ENCODE measurements around the gene PARS2. TPM values are rescaled to one million over a fixed set of nuclear protein-coding genes. Genes with fewer than 3 reads are reported as not detected.

Gene PARS2
- total and polyA plus RNA-seq, 8 donors, result 0.61 to 3.6 (median 1.9) TPM

GRCh38 chr1:54805466-54805865, 41.1 kb upstream of the PARS2 start:
- H3K9me3 ChIP-seq, result no peaks in the 10 kb centered on the region
- ATAC-seq (no peak), DNase-seq (no peak), FAIRE-seq (no peak)
- H3K27ac ChIP-seq, result no peak overlapping the region
- WGBS, 2 donors, result 83 to 85% methylated on average over 3 of the region's 3 CpGs
- no peaks in the 10 kb centered on the region for H3K27me3 ChIP-seq
- intact Hi-C loops (cut with DNase I), result loop anchor here in 1 of 3 donors (10.0 kb wide), 1 partner anchor 311 kb away; no protein-coding TSS in a partner anchor
- peaks cover 3 to 8% (median 6%) of the 10 kb centered on the region in 3 donors for H3K4me1 ChIP-seq
- no peak overlapping the region for H3K4me3 ChIP-seq
- H3K36me3 ChIP-seq, result no peaks in the 10 kb centered on the region
- no peak for TF ChIP-seq CTCF (IDR thresholded peaks at IDR 0.05)

GRCh38 chr1:54804471-54805132, 40.3 kb upstream of the PARS2 start:
- H3K9me3 ChIP-seq, result no peaks in the 10 kb centered on the region
- intact Hi-C loops (cut with DNase I), result loop anchor here in 1 of 3 donors (10.0 kb wide), 1 partner anchor 310 kb away; no protein-coding TSS in a partner anchor
- ATAC-seq, result no peak
- H3K4me1 ChIP-seq, result peaks cover 3 to 8% (median 6%) of the 10 kb centered on the region in 3 donors
- peak in 1 of 6 donors; percentile 33 for DNase-seq
- TF ChIP-seq CTCF (IDR thresholded peaks at IDR 0.05), result no peak
- no peaks in the 10 kb centered on the region for H3K27me3 ChIP-seq
- no peak overlapping the region for H3K4me3 ChIP-seq
- H3K27ac ChIP-seq, result peak overlapping the region in 1 of 4 donors; percentile 31
- 77 to 83% methylated on average over 6 of the region's 6 CpGs for WGBS, 2 donors
- no peaks in the 10 kb centered on the region for H3K36me3 ChIP-seq
- no peak for FAIRE-seq

GRCh38 chr1:54803761-54804470, 39.6 kb upstream of the PARS2 start:
- 69 to 77% methylated on average over 4 of the region's 4 CpGs for WGBS, 2 donors
- TF ChIP-seq CTCF (IDR thresholded peaks at IDR 0.05), result no peak
- intact Hi-C loops (cut with DNase I), result loop anchor here in 1 of 3 donors (10.0 kb wide), 1 partner anchor 309 kb away; no protein-coding TSS in a partner anchor
- no peaks in the 10 kb centered on the region for H3K9me3 ChIP-seq
- H3K27me3 ChIP-seq, result no peaks in the 10 kb centered on the region
- no peaks in the 10 kb centered on the region for H3K36me3 ChIP-seq
- peak in 2 of 4 donors; percentile 9 to 24 for ATAC-seq
- no peak overlapping the region for H3K4me3 ChIP-seq
- peak in 1 of 6 donors; percentile 37 for DNase-seq
- peaks cover 3 to 8% (median 6%) of the 10 kb centered on the region in 3 donors for H3K4me1 ChIP-seq
- H3K27ac ChIP-seq, result peak overlapping the region in 1 of 4 donors; percentile 31
- FAIRE-seq, result no peak

GRCh38 chr1:54800899-54801759, 36.8 kb upstream of the PARS2 start, which contains the start of gene TTC22:
Gene TTC22 (minus strand): TSS chr1:54801323. CDS start chr1:54801163, 160 bp downstream.
- 1 to 4% methylated on average over 41 to 58 of the region's 58 CpGs for WGBS, 2 donors
- TF ChIP-seq CTCF (IDR thresholded peaks at IDR 0.05), result peak; percentile 36 to 67 (median 46)
- Histone ChIP-seq H3K27ac (peak within 1 kb of the TSS; percentile 70 to 83 (median 75)), H3K4me3 (peak within 1 kb of the TSS; percentile 47 to 68 (median 57)), H3K27me3 (no peaks in the 10 kb centered on the region), H3K9me3 (no peaks in the 10 kb centered on the region), H3K4me1 (peaks cover 3 to 18% (median 6%) of the 10 kb centered on the region in 3 donors), H3K36me3 (no peaks in the 10 kb centered on the region)
- intact Hi-C loops (cut with DNase I), result loop anchor here in 1 of 3 donors (10.0 kb wide), 1 partner anchor 306 kb away; no protein-coding TSS in a partner anchor
- FAIRE-seq (no peak), DNase-seq (peak; percentile 73 to 90 (median 78)), ATAC-seq (peak; percentile 89 to 94 (median 91))
